Spleen (tissue), 7 donors: Measurements from ENCODE around the gene CDC42BPA.

Experiments used
- POLR2A ChIP-seq, 3 donors: fragments of 450-650 bp; IDR thresholded peaks; one replicate each; pipeline ENCODE4 v1.5.1; 2017; ENCODE audit warnings: antibody characterized with exemption in 3 of 3, mild to moderate bottlenecking in 1 of 3
- TF ChIP-seq, protein P1 (sequence below), 11 experiments: fragments of 200-600 bp in 7 of 11; fragments of 450-650 bp in 4 of 11; sonication (generic) in 4 of 11; IDR thresholded peaks in 8 of 11; conservative IDR thresholded peaks in 3 of 11; 1 replicate in 7 of 11; 2 replicates in 4 of 11; pipeline versions ENCODE4 v1.4.0 to v1.8.0; 2016 to 2021; ENCODE audit warnings: antibody characterized with exemption in 11 of 11, inconsistent platforms in 4 of 11, mild to moderate bottlenecking in 1 of 11
- donor health status: DM: no; HTN: no; CAD: no; lungs with moderate emphysema.
- donor health status: DM: no; HTN: no; CAD: no.
- donor health status: DM: no; HTN: no; CAD: no.

DNA sequence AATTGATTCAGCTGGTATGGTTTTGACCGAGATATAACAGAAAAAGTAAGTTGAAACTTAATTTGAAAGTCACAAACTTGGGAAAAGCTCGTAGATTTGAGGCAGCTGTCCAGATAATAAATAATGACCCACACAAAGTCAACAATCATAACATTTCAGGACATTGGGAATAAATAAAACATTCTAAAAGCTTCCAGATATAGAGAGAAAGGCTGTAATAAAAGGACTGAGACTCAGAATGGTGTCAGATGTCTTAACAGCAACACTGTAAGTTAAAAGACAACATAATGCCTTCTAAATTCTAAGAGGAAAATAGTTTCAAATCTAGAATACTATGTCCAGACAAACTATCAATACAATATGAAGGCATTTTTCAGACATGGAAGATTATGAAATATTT is 163.3 kb downstream of the CDC42BPA start:
- TF ChIP-seq, protein P1, sequence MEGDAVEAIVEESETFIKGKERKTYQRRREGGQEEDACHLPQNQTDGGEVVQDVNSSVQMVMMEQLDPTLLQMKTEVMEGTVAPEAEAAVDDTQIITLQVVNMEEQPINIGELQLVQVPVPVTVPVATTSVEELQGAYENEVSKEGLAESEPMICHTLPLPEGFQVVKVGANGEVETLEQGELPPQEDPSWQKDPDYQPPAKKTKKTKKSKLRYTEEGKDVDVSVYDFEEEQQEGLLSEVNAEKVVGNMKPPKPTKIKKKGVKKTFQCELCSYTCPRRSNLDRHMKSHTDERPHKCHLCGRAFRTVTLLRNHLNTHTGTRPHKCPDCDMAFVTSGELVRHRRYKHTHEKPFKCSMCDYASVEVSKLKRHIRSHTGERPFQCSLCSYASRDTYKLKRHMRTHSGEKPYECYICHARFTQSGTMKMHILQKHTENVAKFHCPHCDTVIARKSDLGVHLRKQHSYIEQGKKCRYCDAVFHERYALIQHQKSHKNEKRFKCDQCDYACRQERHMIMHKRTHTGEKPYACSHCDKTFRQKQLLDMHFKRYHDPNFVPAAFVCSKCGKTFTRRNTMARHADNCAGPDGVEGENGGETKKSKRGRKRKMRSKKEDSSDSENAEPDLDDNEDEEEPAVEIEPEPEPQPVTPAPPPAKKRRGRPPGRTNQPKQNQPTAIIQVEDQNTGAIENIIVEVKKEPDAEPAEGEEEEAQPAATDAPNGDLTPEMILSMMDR (IDR thresholded peaks at IDR 0.05 in 8 of 11, conservative IDR thresholded peaks at IDR 0.05 in 3 of 11) = no peak
- no peak for TF ChIP-seq POLR2A (IDR thresholded peaks at IDR 0.05)
